ENCODE measurements around the gene LINGO1.

DNA sequence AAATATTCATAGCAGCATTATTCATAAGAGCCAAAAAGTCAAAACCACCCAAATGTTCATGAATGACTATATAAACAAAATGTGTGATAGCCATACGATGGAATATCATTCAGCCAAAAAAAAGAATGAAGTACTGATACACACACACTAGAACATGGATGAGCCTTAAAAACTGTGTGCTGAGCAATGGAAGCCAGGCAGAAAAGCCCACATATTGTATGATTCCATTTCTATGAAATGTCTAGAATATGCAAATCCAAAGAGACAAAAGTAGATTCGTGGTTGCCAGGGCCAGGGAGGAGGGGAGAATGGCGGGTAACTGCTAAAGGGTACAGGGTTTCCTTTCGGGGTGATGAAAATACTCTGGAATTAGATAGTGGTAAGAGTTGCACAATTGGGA, 37.2 kb upstream of the LINGO1 start:
- TF ChIP-seq, protein P1, sequence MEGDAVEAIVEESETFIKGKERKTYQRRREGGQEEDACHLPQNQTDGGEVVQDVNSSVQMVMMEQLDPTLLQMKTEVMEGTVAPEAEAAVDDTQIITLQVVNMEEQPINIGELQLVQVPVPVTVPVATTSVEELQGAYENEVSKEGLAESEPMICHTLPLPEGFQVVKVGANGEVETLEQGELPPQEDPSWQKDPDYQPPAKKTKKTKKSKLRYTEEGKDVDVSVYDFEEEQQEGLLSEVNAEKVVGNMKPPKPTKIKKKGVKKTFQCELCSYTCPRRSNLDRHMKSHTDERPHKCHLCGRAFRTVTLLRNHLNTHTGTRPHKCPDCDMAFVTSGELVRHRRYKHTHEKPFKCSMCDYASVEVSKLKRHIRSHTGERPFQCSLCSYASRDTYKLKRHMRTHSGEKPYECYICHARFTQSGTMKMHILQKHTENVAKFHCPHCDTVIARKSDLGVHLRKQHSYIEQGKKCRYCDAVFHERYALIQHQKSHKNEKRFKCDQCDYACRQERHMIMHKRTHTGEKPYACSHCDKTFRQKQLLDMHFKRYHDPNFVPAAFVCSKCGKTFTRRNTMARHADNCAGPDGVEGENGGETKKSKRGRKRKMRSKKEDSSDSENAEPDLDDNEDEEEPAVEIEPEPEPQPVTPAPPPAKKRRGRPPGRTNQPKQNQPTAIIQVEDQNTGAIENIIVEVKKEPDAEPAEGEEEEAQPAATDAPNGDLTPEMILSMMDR (IDR thresholded peaks at IDR 0.05): no peak
- no peak for TF ChIP-seq POLR2A (IDR thresholded peaks at IDR 0.05)
- TF ChIP-seq EP300 (IDR thresholded peaks at IDR 0.05): no peak

Data from ovary (tissue), 3 donors.